Neural progenitor cell (in vitro differentiated cells): Measurements from ENCODE around the gene FRRS1. TPM values are rescaled to one million over a fixed set of nuclear protein-coding genes. Genes with fewer than 3 reads are reported as not detected.

Source experiments
- DNase-seq: peaks from one replicate; pipeline ENCODE4 v3.0.0-alpha.2; 2016; ENCODE audit warnings: low spot score
- H2AFZ ChIP-seq: fragments of 200-600 bp; sonication (generic); replicated peaks from 2 replicates; pipeline ENCODE4 v1.6.1; 2016; ENCODE audit warnings: antibody characterized with exemption
- H3F3A ChIP-seq: fragments of 200-600 bp; sonication (generic); 2 replicates; pipeline ENCODE4 v1.6.1; 2016; ENCODE audit warnings: antibody characterized with exemption, low read depth
- H3K27ac ChIP-seq: fragments of 200-600 bp; sonication (generic); 2 replicates; pipeline ENCODE4 v1.5.1; 2016; ENCODE audit warnings: mild to moderate bottlenecking
- H3K27me3 ChIP-seq: fragments of 200-600 bp; sonication (generic); 2 replicates; pipeline ENCODE4 v1.6.1; 2016; ENCODE audit warnings: mild to moderate bottlenecking, moderate library complexity
- H3K36me3 ChIP-seq: fragments of 200-600 bp; sonication (generic); 2 replicates; pipeline ENCODE4 v1.5.1; 2016
- H3K4me1 ChIP-seq: fragments of 200-600 bp; sonication (generic); 2 replicates; pipeline ENCODE4 v1.6.1; 2016; ENCODE audit warnings: mixed run types
- H3K4me2 ChIP-seq: fragments of 200-600 bp; sonication (generic); 2 replicates; pipeline ENCODE4 v1.6.1; 2016
- H3K4me3 ChIP-seq: fragments of 200-600 bp; sonication (generic); 2 replicates; pipeline ENCODE4 v1.5.1; 2016
- H3K79me2 ChIP-seq: fragments of 200-600 bp; sonication (generic); 2 replicates; pipeline ENCODE4 v1.6.1; 2016; ENCODE audit warnings: low read depth
- H3K9ac ChIP-seq: fragments of 200-600 bp; sonication (generic); 2 replicates; pipeline ENCODE4 v1.6.1; 2016
- H3K9me3 ChIP-seq: fragments of 200-600 bp; sonication (generic); 2 replicates; pipeline ENCODE4 v1.5.1; 2016; ENCODE audit warnings: low read depth
- H4K20me1 ChIP-seq: fragments of 200-600 bp; sonication (generic); 2 replicates; pipeline ENCODE4 v1.6.1; 2016; ENCODE audit warnings: low read depth
- H3K27ac Mint-ChIP-seq: 3 replicates; pipeline ENCODE4 v1.8.0; 2021; ENCODE audit warnings: mixed read lengths
- H3K27me3 Mint-ChIP-seq: 2 replicates; pipeline ENCODE4 v1.8.0; 2022; ENCODE audit warnings: low read depth, mild to moderate bottlenecking, inconsistent platforms, moderate library complexity, mixed read lengths; ENCODE audit not compliant: insufficient read depth
- H3K36me3 Mint-ChIP-seq: 3 replicates; pipeline ENCODE4 v1.8.0; 2021; ENCODE audit warnings: mixed read lengths
- H3K4me1 Mint-ChIP-seq: 3 replicates; pipeline ENCODE4 v1.8.0; 2021; ENCODE audit warnings: mixed read lengths
- H3K4me3 Mint-ChIP-seq: 3 replicates; pipeline ENCODE4 v1.8.0; 2021; ENCODE audit warnings: mild to moderate bottlenecking, moderate library complexity, mixed read lengths
- H3K9me3 Mint-ChIP-seq: 3 replicates; pipeline ENCODE4 v1.8.0; 2020; ENCODE audit warnings: mixed read lengths
- EZH2 ChIP-seq: fragments of 200-600 bp; sonication (generic); IDR thresholded peaks from 2 replicates; pipeline ENCODE4 v1.6.1; 2017; ENCODE audit warnings: antibody characterized with exemption, mild to moderate bottlenecking, moderate library complexity
- EZH2phosphoT487 ChIP-seq: fragments of 200-600 bp; sonication (generic); IDR thresholded peaks from 2 replicates; pipeline ENCODE4 v1.6.1; 2017; ENCODE audit warnings: antibody characterized with exemption
- total RNA-seq: library from RNA; depleted of rRNA; stranded (reverse); fragments of >200 nt; gene quantifications from 2 replicates; pipeline ENCODE4 v1.2.3, GENCODE V29; 2015; ENCODE audit warnings: low replicate concordance
- TF ChIP-seq, protein P1 (sequence below): fragments of 200-600 bp; sonication (generic); IDR thresholded peaks from 2 replicates; pipeline ENCODE4 v1.5.1; 2017; ENCODE audit warnings: antibody characterized with exemption, mild to moderate bottlenecking

The FRRS1 gene
- total RNA-seq, 1 donor from 2014 or later = 5.1 TPM

- H3K27me3 Mint-ChIP-seq = peaks cover 3% of the 10 kb centered on the region
- Histone ChIP-seq H3K27me3 (no peaks in the 10 kb centered on the region), H3F3A (no peaks in the 10 kb centered on the region), H3K27ac (no peak overlapping the region), H3K9ac (no peak overlapping the region), H3K4me1 (no peaks in the 10 kb centered on the region), H3K9me3 (no peaks in the 10 kb centered on the region), H3K4me2 (no peak overlapping the region), H3K4me3 (no peak overlapping the region), H2AFZ (peak overlapping the region; percentile 6), H3K36me3 (no peaks in the 10 kb centered on the region), H3K79me2 (no peaks in the 10 kb centered on the region), H4K20me1 (no peaks in the 10 kb centered on the region)
- no peaks in the 10 kb centered on the region for H3K9me3 Mint-ChIP-seq
- TF ChIP-seq EZH2 (no peak), EZH2phosphoT487 (no peak)
- TF ChIP-seq, protein P1, sequence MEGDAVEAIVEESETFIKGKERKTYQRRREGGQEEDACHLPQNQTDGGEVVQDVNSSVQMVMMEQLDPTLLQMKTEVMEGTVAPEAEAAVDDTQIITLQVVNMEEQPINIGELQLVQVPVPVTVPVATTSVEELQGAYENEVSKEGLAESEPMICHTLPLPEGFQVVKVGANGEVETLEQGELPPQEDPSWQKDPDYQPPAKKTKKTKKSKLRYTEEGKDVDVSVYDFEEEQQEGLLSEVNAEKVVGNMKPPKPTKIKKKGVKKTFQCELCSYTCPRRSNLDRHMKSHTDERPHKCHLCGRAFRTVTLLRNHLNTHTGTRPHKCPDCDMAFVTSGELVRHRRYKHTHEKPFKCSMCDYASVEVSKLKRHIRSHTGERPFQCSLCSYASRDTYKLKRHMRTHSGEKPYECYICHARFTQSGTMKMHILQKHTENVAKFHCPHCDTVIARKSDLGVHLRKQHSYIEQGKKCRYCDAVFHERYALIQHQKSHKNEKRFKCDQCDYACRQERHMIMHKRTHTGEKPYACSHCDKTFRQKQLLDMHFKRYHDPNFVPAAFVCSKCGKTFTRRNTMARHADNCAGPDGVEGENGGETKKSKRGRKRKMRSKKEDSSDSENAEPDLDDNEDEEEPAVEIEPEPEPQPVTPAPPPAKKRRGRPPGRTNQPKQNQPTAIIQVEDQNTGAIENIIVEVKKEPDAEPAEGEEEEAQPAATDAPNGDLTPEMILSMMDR = no peak
- H3K36me3 Mint-ChIP-seq = no peaks in the 10 kb centered on the region
- no peak overlapping the region for H3K4me3 Mint-ChIP-seq
- no peaks in the 10 kb centered on the region for H3K4me1 Mint-ChIP-seq
- no peak overlapping the region for H3K27ac Mint-ChIP-seq
- DNase-seq = no peak
These were observed 75.3 kb downstream of the FRRS1 start for GRCh38 chr1:99691175-99691574.

DNA sequence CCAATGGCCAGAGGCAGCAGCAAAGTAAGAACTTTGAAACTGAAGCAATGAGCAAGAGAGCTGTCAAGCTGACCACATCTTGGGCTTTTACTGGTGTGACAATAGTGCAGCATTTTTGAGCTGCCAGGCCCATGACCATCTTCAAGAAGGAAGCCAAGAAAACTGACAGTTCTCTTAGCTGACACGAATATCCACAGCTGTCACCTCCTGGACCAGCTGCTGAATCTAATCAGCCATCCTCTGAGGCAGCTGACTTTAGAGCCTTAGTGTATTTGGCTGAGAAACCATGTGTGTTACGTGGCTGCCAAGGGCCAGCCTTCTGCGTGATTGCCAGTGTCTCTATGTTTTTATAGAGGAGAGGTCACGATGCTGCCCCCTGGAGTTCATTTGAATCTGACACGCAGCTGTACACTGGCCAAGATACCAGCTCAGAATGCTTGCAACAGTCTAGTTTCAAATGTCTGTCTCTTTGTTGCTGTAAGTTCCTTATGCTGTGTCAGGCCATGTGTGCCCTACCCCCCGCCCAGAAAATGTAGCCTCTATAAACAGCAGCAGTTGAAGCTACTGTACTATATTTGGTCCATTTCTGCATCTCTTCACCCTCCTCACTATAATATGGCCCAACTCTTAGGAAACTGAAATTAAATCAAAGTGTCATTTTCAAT is 80.8 kb downstream of the FRRS1 start:
- H3K9ac ChIP-seq = no peak overlapping the region
- H3K36me3 ChIP-seq = no peaks in the 10 kb centered on the region
- H3F3A ChIP-seq = no peaks in the 10 kb centered on the region
- H3K4me3 ChIP-seq = no peak overlapping the region
- no peaks in the 10 kb centered on the region for H3K9me3 Mint-ChIP-seq
- no peaks in the 10 kb centered on the region for H3K79me2 ChIP-seq
- DNase-seq = peak; percentile 84
- no peaks in the 10 kb centered on the region for H3K27me3 ChIP-seq
- H3K4me3 Mint-ChIP-seq = no peak overlapping the region
- H3K4me1 Mint-ChIP-seq = peaks cover 6% of the 10 kb centered on the region
- no peak overlapping the region for H3K27ac ChIP-seq
- TF ChIP-seq, protein P1 = peak; percentile 75
- no peak for TF ChIP-seq EZH2
- H4K20me1 ChIP-seq = no peaks in the 10 kb centered on the region
- H3K9me3 ChIP-seq = no peaks in the 10 kb centered on the region
- no peak overlapping the region for H3K27ac Mint-ChIP-seq
- no peaks in the 10 kb centered on the region for H3K36me3 Mint-ChIP-seq
- no peaks in the 10 kb centered on the region for H3K4me1 ChIP-seq
- H3K27me3 Mint-ChIP-seq = no peaks in the 10 kb centered on the region
- peak overlapping the region; percentile 89 for H2AFZ ChIP-seq
- H3K4me2 ChIP-seq = no peak overlapping the region

DNA sequence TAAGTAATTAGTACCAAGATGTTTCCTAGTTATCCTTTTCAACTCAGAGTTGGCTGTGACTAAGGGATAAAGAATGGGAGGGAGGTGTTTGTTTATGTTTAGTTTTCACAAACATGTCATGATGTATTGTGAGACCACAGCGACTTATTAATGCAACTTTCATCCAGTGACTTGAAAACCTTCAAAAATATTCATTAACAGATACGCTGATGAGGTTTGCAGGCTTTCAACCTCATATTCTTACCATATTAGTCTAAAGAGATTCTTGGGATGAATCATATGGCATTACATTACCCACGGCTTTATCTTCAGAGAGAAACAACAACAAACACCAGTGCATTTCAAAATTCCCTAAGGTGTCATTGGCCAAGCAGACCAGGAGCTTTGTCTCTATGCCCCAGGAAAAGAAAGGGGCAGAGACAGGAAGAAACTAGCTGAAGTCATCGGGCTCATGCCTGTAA is 84.1 kb downstream of the FRRS1 start:
- H3K27me3 ChIP-seq = no peaks in the 10 kb centered on the region
- no peaks in the 10 kb centered on the region for H3K27me3 Mint-ChIP-seq
- no peak overlapping the region for H3K4me2 ChIP-seq
- H3K36me3 Mint-ChIP-seq = no peaks in the 10 kb centered on the region
- H3K4me1 ChIP-seq = no peaks in the 10 kb centered on the region
- H3K9me3 Mint-ChIP-seq = no peaks in the 10 kb centered on the region
- no peak overlapping the region for H2AFZ ChIP-seq
- peaks cover 6% of the 10 kb centered on the region for H3K4me1 Mint-ChIP-seq
- no peak for DNase-seq
- H3K9ac ChIP-seq = no peak overlapping the region
- no peak overlapping the region for H3K4me3 Mint-ChIP-seq
- no peaks in the 10 kb centered on the region for H4K20me1 ChIP-seq
- H3K4me3 ChIP-seq = no peak overlapping the region
- no peaks in the 10 kb centered on the region for H3K79me2 ChIP-seq
- H3K9me3 ChIP-seq = no peaks in the 10 kb centered on the region
- no peak overlapping the region for H3K27ac ChIP-seq
- H3F3A ChIP-seq = no peaks in the 10 kb centered on the region
- TF ChIP-seq, protein P1 = no peak
- TF ChIP-seq EZH2phosphoT487 (no peak), EZH2 (no peak)
- H3K36me3 ChIP-seq = no peaks in the 10 kb centered on the region
- no peak overlapping the region for H3K27ac Mint-ChIP-seq
